COR-L47 (cell line): ENCODE data around the gene ST6GALNAC5.
"Not testable (repeated sequence)": the region's sequence is repeated elsewhere in the genome, so short reads cannot be mapped to it uniquely, and the experiment has no call there.

Experiments used
- DNase-seq: peaks from one replicate; lab custom pipeline; 2025; lab: John Stamatoyannopoulos, UW

ST6GALNAC5 gene

GRCh38 chr1:76939050-76939816 is 72.0 kb downstream of the ST6GALNAC5 start:
- DNase-seq: no peak

GRCh38 chr1:76939817-76940216 is 72.5 kb downstream of the ST6GALNAC5 start:
- DNase-seq: no peak

DNA sequence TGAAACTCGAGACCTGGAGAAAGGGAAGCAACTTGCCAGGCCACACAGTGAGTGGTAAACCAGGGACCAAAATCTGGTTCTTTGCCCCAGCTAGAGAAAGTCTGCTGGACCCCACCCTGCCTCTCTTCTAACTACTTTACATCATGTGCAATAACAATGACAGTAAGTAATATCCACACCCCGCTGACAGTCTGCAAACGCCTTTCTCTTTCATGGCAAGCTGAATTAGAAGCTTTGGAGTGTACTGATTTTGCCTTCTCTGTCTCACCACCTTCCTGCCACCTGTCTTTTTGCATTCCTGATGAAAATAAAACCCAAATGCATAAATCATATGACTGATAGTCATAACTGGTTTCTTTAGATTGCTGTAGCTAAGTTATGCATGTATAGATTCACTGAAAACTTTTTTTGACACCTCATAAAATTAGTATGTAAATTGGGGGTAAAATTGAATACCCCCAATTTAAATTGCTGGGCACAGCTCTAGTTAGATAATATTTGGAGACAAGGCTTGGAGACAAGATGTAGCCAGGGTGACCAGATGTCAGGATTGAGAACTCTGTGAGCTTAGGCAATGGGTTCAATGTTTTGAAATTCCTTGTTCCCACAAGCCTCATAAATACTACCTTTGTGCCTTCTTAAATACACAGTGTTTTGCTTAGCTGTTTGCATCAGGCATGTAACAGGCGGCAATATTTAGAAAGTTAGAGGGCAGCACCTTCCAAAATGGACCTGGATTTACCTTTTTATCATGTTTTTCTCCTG is 73.5 kb downstream of the ST6GALNAC5 start:
- no peak for DNase-seq

GRCh38 chr1:76942549-76942948 is 75.3 kb downstream of the ST6GALNAC5 start:
- DNase-seq: no peak

DNA sequence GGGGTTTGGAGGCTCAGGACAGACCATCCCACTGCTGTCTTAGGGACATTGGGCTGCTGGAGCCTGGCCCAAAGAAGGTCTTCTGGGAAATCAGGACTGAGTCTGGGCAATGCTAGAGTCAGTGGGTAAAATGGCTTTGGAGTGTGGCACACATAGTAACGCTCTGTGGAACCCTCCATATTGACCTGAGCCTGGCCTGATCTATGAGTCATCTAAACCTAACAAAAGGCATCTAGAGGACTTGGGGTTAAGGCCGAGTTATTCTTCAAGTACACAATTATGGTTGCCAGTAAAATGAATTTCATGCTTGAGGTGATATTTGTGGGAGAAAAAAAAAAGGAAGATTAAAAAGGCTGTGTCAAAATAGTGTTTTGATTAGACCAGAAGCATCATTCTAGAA is 77.7 kb downstream of the ST6GALNAC5 start:
- no peak for DNase-seq

GRCh38 chr1:76948846-76949245 is 81.6 kb downstream of the ST6GALNAC5 start:
- DNase-seq: no peak

GRCh38 chr1:76949503-76949902 is 82.2 kb downstream of the ST6GALNAC5 start:
- no peak for DNase-seq

DNA sequence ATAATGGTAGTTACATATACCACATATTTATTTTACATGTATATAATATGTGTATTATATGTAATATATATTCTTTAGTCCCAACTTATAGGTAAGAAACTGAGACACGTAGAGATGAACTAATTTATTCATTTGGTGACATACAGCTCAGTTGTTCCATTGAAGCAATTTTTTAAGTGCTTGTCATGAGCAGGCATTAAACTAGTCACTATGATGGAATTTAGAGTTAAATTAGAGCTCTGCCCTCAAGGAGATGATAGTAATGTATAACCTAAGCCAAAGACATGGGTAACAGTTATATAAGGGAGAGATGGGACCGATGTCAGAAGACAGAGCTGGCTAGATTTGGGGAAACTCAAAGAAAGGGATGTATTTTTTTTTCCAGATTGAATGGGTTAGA is 83.0 kb downstream of the ST6GALNAC5 start:
- no peak for DNase-seq

DNA sequence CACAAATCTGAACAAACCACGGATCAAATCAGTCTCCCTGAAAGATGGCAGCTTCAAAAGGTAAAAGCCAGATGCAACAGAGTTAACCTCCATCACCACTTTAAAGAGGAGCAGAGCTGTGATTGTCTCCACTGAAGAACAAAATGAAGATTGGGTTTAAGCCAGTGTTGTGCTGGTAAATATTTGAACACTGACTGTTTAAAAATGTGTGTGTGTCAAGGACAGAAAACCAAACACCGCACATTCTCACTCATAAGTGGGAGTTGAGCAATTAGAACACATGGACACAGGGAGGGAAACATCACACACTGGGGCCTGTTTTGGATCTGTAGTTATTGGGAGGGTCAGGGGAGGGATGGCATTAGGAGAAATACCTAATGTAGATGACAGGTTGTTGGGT is 83.9 kb downstream of the ST6GALNAC5 start:
- DNase-seq: no peak

GRCh38 chr1:76955652-76956051 is 88.4 kb downstream of the ST6GALNAC5 start:
- no peak for DNase-seq

DNA sequence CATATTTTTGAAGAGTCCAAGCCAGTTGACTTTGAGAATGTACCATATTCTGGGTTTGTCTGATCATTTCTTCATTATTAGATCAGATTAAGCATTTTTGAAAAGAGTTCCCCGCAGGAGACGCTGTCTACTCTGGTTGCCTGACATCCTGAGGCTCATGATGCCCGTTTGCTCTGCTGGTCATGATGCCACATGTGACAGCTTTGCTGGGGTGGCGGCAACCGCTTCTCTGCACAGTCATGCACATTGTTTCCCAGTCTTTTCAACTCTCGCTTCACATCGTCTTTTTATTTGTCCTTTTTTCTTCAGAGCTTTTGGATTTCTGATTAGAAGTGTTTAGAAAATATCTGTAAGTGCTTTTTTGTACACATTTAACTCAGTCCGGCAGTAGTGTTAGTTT is 90.7 kb downstream of the ST6GALNAC5 start:
- no peak for DNase-seq

DNA sequence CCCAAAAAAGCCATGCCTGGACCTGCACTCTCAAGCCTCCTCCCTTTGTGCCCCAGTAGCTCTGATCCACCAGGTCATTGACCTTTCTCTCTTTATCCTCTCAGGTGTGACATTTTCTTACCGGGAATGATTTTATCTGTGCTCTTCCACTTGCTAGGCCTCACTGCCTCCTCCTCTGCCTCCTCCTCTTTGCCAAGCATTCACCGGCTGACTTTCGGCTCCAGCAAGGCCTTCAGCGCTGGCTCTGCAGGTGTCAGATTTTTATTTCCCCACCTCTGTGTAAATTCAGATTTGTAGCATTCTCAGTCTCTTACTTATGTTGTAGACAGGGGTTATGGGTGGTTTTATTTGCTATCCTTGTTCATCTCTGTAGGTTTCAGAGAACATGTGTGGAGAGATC is 91.5 kb downstream of the ST6GALNAC5 start:
- DNase-seq: no peak

DNA sequence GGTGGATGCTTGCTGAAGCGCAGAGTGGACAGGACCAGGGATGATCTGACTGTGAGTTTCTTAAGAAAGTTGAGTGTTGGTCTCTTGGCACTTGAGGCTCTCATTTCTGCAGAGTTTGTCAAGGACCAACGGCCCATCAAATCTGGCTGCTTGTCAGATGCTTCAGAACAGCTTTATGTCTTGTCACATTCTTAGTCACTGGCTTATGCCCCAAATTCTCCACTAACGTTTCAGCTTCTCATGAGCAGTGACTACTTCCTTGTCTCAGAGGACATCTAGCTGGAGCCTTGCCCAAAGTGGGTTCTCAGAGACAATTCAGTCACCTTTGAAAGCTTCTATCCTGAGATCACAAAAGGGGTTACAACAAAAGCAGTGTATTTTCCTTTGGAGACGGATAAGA is 92.3 kb downstream of the ST6GALNAC5 start:
- no peak for DNase-seq

DNA sequence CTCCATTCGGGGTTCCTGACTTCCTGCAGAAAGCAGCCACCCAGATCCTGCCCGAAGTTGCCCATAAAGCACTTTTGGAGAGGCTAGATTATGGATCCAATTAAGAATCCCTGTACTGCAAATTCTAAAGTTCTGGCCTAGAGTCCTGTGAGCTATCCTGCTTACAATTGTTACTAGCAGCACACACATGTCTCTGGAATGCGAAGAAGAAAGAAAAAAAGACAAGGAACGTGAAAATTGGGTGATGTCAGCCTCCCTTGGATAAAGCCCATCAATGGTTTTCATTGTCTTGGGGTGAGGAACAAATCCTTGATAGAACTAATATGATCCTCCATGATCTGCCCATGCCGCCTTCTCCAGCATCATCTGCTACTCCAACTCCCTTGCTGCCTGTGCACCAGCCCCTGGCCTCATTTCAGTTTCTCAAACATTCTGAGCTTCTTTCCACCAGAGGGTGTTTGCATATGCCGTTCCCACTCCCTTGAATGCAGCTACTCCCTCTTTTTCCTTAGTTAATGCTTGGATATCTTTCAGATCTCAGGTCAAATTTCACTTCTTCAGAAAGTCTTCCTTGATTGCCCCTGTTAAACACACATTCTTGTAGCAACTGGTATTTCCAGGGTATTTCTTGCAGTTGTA is 94.0 kb downstream of the ST6GALNAC5 start:
- DNase-seq: no peak

DNA sequence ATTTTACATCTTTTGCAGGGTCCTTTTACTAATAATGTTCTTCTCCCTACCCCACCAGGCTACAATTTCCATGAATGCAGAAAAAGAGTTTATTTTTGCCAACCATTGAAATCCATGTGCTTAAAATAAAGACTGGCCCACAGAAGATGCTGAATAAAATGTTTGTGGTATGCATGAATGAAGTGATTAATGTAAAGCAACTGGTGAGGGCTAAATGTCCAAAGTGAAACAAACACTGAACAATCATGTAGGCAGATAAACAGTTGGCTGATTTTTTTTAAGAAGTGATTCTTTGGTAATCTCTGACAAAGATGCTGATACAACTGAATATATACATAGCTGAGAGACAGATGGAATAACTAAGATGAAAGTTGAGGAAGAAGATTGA is 94.5 kb downstream of the ST6GALNAC5 start:
- DNase-seq: no peak

- DNase-seq: not testable (repeated sequence)
Measured at GRCh38 chr1:76981267-76981666, 114.0 kb downstream of the ST6GALNAC5 start.

GRCh38 chr1:76989976-76990375 is 122.7 kb downstream of the ST6GALNAC5 start:
- DNase-seq: no peak

DNA sequence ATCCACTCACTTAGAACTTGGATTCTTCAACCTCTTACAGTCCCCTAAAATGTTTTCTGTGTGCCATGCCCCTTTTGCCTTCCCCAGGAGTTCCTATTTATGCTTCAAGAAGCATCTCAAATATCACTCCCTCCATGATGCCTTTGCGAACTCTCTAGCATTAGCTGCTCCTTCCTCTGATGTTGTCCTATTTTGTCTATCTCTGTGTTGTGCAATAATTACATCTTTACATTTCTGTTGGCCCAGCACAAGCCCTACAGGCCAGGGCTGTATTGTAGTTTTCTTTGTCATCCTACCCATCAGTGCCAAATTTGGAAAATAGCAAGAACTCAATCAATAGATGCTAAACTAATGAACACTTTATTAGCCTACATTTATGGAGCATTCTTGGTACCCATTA is 125.8 kb downstream of the ST6GALNAC5 start:
- no peak for DNase-seq

DNA sequence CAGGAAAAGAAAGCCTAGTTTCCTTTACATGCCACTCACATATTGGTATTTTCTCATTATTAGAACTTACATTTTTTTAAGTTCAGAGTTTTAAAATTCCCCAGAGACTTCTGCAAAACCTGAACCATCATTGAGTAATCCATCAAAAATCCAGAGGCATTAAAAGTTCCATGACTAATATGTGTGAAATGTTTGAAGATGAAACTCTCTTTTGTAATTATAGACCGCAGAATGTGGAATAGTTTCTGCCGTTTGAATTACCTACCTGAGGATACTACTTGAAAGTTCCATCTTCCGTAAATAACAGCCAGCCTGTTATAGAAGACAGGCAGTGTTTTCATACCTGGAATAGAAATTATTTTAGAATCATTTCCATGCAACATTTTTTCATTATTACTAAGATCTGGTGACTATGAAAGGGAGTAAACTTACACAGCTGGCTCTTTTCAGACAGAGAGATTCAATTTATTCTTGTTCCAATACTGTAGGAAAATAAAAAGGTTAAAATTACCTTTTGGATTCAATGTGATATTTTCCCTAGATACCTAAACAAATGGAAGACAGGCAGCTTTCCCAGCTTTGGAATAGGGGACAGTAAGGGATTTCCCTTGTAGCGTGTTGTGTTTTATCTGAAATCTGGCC is 131.4 kb downstream of the ST6GALNAC5 start:
- no peak for DNase-seq

- DNase-seq: no peak
Measured at GRCh38 chr1:77007675-77008074, 140.4 kb downstream of the ST6GALNAC5 start.

DNA sequence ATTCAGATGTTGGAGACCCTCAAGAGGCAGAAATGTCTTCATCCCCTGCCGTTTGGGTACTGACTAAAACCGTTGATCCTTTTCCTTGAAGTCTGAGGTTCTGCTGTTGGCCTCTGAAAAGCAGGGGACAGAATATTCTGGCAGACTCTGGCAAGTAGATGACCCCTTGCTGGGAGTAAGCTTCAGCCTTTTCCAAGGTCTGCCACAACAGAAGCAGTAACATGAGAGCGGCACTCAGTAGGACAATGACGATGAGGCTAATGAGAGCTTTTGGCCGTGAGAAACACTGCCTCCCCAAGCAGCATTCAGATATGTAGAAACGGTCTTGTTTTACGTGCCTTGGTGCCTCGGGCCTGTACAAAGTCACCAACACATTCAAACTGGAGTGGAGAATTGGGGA is 143.7 kb downstream of the ST6GALNAC5 start:
- no peak for DNase-seq

- no peak for DNase-seq
Measured at GRCh38 chr1:77012066-77012465, 144.8 kb downstream of the ST6GALNAC5 start.
